HL-60 (cell line): ENCODE data around the gene SLFN14.

ENCODE experiments used
- DNase-seq, 2 experiments: peaks; one replicate each; pipeline ENCODE4 v3.0.0-alpha.2; 2010 to 2020; ENCODE audit warnings: low read depth in 1 of 2, low spot score in 1 of 2
- H3K27ac ChIP-seq: fragments of 250-450 bp; sonication (Bioruptor Pico); replicated peaks from 2 replicates; pipeline ENCODE4 v1.5.1; 2020; ENCODE audit warnings: mild to moderate bottlenecking, moderate library complexity
- H3K27me3 ChIP-seq: fragments of 250-450 bp; sonication (Bioruptor Pico); 2 replicates; pipeline ENCODE4 v1.5.1; 2021; ENCODE audit warnings: mild to moderate bottlenecking, moderate library complexity; ENCODE audit not compliant: insufficient read depth, poor library complexity, severe bottlenecking
- H3K4me3 ChIP-seq: replicated peaks from 2 replicates; pipeline ENCODE4 v1.5.1; 2011; ENCODE audit warnings: mild to moderate bottlenecking, control low read depth, low read length; ENCODE audit not compliant: insufficient read depth
- GABPA ChIP-seq: IDR thresholded peaks from 2 replicates; pipeline ENCODE4 v1.6.1; 2012; ENCODE audit warnings: low read depth
- POLR2AphosphoS5 ChIP-seq: IDR thresholded peaks from 2 replicates; pipeline ENCODE4 v1.6.1; 2012; ENCODE audit warnings: low read depth
- SPI1 ChIP-seq: IDR thresholded peaks from 2 replicates; pipeline ENCODE4 v1.6.1; 2012; ENCODE audit warnings: low read depth, mild to moderate bottlenecking, borderline replicate concordance
- TF ChIP-seq, protein P1 (sequence below): IDR thresholded peaks from one replicate; pipeline ENCODE4 v1.5.1; 2011; ENCODE audit warnings: low read length, control low read depth, inconsistent platforms; ENCODE audit not compliant: insufficient read depth
- TF ChIP-seq, protein P2 (sequence below): IDR thresholded peaks from 2 replicates; pipeline ENCODE4 v1.6.1; 2012; ENCODE audit warnings: low read depth; ENCODE audit not compliant: insufficient replicate concordance

SLFN14 gene

DNA sequence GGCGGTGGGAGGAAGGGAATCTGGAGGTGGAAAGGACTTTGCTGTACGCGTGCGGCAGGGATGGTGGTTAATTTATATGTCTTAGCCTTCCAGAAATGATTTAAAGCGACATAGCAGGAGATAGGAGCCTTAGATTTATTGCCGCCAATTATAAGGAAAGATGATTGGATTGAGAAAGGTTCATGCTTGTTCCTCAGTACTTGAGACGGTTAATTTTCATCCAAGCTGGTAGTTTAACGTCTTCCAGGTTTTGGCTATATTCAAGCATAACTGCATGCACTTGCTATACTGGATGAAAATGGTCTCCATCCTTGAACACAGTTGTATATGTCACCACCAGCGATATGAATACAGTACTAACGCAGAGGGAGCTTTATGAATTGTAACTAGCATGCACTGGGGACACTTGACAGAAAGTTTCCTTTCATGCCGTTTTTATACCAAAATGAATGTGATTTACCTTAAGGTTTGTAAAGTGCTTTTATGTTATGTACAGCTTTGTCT is 18.4 kb upstream of the SLFN14 start:
- Histone ChIP-seq H3K27ac (peak overlapping the region; percentile 91), H3K27me3 (no peaks in the 10 kb centered on the region), H3K4me3 (peak overlapping the region; percentile 82)
- no peak for DNase-seq
- TF ChIP-seq, protein P1, sequence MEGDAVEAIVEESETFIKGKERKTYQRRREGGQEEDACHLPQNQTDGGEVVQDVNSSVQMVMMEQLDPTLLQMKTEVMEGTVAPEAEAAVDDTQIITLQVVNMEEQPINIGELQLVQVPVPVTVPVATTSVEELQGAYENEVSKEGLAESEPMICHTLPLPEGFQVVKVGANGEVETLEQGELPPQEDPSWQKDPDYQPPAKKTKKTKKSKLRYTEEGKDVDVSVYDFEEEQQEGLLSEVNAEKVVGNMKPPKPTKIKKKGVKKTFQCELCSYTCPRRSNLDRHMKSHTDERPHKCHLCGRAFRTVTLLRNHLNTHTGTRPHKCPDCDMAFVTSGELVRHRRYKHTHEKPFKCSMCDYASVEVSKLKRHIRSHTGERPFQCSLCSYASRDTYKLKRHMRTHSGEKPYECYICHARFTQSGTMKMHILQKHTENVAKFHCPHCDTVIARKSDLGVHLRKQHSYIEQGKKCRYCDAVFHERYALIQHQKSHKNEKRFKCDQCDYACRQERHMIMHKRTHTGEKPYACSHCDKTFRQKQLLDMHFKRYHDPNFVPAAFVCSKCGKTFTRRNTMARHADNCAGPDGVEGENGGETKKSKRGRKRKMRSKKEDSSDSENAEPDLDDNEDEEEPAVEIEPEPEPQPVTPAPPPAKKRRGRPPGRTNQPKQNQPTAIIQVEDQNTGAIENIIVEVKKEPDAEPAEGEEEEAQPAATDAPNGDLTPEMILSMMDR = no peak
- no peak for TF ChIP-seq SPI1
- TF ChIP-seq POLR2AphosphoS5 = no peak
- TF ChIP-seq GABPA = no peak
- TF ChIP-seq, protein P2, sequence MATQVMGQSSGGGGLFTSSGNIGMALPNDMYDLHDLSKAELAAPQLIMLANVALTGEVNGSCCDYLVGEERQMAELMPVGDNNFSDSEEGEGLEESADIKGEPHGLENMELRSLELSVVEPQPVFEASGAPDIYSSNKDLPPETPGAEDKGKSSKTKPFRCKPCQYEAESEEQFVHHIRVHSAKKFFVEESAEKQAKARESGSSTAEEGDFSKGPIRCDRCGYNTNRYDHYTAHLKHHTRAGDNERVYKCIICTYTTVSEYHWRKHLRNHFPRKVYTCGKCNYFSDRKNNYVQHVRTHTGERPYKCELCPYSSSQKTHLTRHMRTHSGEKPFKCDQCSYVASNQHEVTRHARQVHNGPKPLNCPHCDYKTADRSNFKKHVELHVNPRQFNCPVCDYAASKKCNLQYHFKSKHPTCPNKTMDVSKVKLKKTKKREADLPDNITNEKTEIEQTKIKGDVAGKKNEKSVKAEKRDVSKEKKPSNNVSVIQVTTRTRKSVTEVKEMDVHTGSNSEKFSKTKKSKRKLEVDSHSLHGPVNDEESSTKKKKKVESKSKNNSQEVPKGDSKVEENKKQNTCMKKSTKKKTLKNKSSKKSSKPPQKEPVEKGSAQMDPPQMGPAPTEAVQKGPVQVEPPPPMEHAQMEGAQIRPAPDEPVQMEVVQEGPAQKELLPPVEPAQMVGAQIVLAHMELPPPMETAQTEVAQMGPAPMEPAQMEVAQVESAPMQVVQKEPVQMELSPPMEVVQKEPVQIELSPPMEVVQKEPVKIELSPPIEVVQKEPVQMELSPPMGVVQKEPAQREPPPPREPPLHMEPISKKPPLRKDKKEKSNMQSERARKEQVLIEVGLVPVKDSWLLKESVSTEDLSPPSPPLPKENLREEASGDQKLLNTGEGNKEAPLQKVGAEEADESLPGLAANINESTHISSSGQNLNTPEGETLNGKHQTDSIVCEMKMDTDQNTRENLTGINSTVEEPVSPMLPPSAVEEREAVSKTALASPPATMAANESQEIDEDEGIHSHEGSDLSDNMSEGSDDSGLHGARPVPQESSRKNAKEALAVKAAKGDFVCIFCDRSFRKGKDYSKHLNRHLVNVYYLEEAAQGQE = no peak

DNA sequence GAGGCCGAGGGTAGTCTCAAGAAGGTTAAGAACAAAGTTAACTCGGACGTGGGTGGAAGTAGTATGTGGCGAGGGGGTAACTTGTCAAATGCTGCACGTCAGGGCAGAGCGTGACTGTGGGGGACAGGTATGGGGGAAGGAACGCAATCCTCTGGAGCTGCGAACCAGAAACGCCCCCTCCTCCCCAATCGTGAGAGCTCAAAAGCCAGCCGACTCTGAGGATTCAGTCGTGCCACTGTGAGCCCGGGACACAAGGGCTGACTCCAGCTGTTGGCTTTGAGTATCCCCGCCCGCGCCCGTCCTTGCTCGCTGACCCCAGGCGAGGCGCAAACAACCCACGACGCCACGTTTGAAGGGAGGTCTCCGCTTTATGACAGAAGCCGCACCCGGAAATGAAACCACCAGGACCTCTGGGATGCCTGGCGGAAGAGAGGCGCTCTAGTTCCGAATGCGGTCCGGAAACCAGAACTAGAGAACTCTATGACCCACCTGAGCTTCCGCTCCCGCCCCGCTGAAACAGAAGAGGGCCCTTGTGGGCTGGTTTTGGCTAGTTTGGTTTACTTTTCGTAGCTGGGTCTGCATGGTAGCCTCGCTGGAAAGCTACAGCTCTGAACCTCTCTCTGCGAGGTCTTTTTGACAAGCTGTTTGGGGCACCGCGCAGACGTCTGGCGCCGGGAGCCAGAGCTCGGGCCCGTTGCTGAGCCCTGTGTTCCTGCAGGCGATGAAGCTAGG is 17.7 kb upstream of the SLFN14 start, which contains the start of gene PEX12:
PEX12 (minus strand) TSS at position 375 of the 732 bp plus-strand sequence. CDS start 550 bp downstream, outside the sequence.
- Histone ChIP-seq H3K4me3 (peak within 1 kb of the TSS; percentile 82), H3K27ac (peak within 1 kb of the TSS; percentile 91), H3K27me3 (no peaks in the 10 kb centered on the region)
- DNase-seq = peak; percentile 89 to 95
- TF ChIP-seq, protein P1 = no peak
- TF ChIP-seq GABPA = peak; percentile 94
- TF ChIP-seq POLR2AphosphoS5 = peak; percentile 87
- TF ChIP-seq SPI1 = peak; percentile 39; the same call in 1 of the 2 replicates
- TF ChIP-seq, protein P2 = peak; percentile 61

DNA sequence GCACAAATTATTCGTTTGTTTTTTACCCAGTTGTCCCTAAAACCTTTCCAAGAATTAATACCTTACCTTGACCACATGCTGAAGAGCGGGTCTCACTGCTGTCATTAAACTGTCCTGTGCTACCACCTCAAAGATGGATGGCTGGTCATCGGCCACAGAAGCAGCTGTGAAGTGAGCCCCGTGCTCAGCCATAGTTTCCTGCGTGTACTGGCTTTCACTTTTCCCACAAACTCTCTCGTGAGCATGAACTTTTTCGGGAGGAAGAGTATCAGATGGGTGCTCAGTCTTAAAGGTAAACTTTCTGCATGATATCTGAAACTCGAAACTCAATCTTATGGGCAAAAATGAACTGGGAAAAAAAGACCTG is 17.2 kb upstream of the SLFN14 start:
- peak overlapping the region; percentile 82 for H3K4me3 ChIP-seq
- no peaks in the 10 kb centered on the region for H3K27me3 ChIP-seq
- peak in 1 of 2 experiments; percentile 19 for DNase-seq
- no peak for TF ChIP-seq SPI1
- TF ChIP-seq, protein P1 = no peak
- no peak for TF ChIP-seq GABPA
- TF ChIP-seq POLR2AphosphoS5 = no peak
- TF ChIP-seq, protein P2 = no peak
- peak overlapping the region; percentile 91 for H3K27ac ChIP-seq
